B cell (primary cell): Measurements from ENCODE around the gene ATP23. TPM values are rescaled to one million over a fixed set of nuclear protein-coding genes. Genes with fewer than 3 reads are reported as not detected.

Experiments used
- ATAC-seq: fragments of 200-7000 bp; cut with Tn5 transposase; one replicate; pipeline ENCODE4 v1.10.0; 2021; ENCODE audit warnings: low read depth, mild to moderate bottlenecking, moderate number of reproducible peaks, moderate library complexity
- CTCF ChIA-PET: fragments of 350-600 bp; sonication (Branson Sonifier 250); formaldehyde crosslinking; loops from one replicate; lab custom pipeline; 2021; ENCODE audit warnings: antibody characterized with exemption, inconsistent platforms; lab: Charles Lee
- POLR2A ChIA-PET: fragments of 350-600 bp; sonication (Branson Sonifier 250); formaldehyde crosslinking; loops from one replicate; lab custom pipeline; 2021; ENCODE audit warnings: antibody characterized with exemption; lab: Charles Lee
- DNase-seq: peaks from one replicate; pipeline ENCODE4 v3.0.0; 2013
- H2AFZ ChIP-seq: 2 replicates; pipeline ENCODE4 v1.6.1; 2012; ENCODE audit warnings: mild to moderate bottlenecking, low read depth, low read length; ENCODE audit not compliant: insufficient read depth, poor library complexity, severe bottlenecking
- H3K27ac ChIP-seq, 2 donors: 1 replicate in 1 of 2; 2 replicates in 1 of 2; pipeline ENCODE4 v1.5.1; 2012 to 2013; ENCODE audit warnings: low read length in 2 of 2, mild to moderate bottlenecking in 2 of 2, moderate library complexity in 1 of 2
- H3K27me3 ChIP-seq, 4 experiments: fragments of 200-600 bp in 1 of 4; sonication (generic) in 1 of 4; replicated peaks in 1 of 4; 1 replicate in 2 of 4; 2 replicates in 2 of 4; pipeline versions ENCODE4 v1.6.1 to v1.7.0; 2013 to 2016; ENCODE audit warnings: low read length in 3 of 4, mild to moderate bottlenecking in 2 of 4, mixed read lengths in 1 of 4, moderate library complexity in 1 of 4; ENCODE audit not compliant: insufficient read depth in 4 of 4, control insufficient read depth in 3 of 4; ENCODE audit errors: control extremely low read depth in 1 of 4
- H3K36me3 ChIP-seq, 2 experiments: replicated peaks in 1 of 2; 1 replicate in 1 of 2; 2 replicates in 1 of 2; pipeline versions ENCODE4 v1.6.1 to v1.7.1; 2013; ENCODE audit warnings: low read length in 1 of 2; ENCODE audit not compliant: insufficient read depth in 2 of 2, control insufficient read depth in 1 of 2; ENCODE audit errors: control extremely low read depth in 1 of 2, extremely low read depth in 1 of 2
- H3K4me1 ChIP-seq, 2 donors: fragments of 200-600 bp in 1 of 2; sonication (generic) in 1 of 2; 1 replicate in 1 of 2; 2 replicates in 1 of 2; pipeline versions ENCODE4 v1.5.1 to v1.6.1; 2013 to 2017; ENCODE audit warnings: low read length in 2 of 2; ENCODE audit not compliant: control insufficient read depth in 2 of 2, insufficient read depth in 2 of 2
- H3K4me2 ChIP-seq: replicated peaks from 2 replicates; pipeline ENCODE3; 2012; ENCODE audit warnings: mild to moderate bottlenecking, low read depth, low read length; ENCODE audit not compliant: poor library complexity, severe bottlenecking
- H3K4me3 ChIP-seq, 5 experiments: fragments of 200-600 bp in 1 of 5; sonication (generic) in 1 of 5; 1 replicate in 3 of 5; 2 replicates in 2 of 5; pipeline versions ENCODE4 v1.5.1 to v1.7.0; 2011 to 2016; ENCODE audit warnings: low read length in 4 of 5, mild to moderate bottlenecking in 4 of 5, low read depth in 2 of 5, control low read depth in 1 of 5, moderate library complexity in 1 of 5; ENCODE audit not compliant: insufficient read depth in 1 of 5; ENCODE audit errors: control extremely low read depth in 1 of 5, extremely low read depth in 1 of 5
- H3K79me2 ChIP-seq: fragments of 200-600 bp; sonication (generic); one replicate; pipeline ENCODE4 v1.6.0; 2016; ENCODE audit warnings: low read length; ENCODE audit not compliant: control insufficient read depth, insufficient read depth
- H3K9ac ChIP-seq: fragments of 200-600 bp; sonication (generic); 2 replicates; pipeline ENCODE4 v1.6.1; 2017; ENCODE audit warnings: mild to moderate bottlenecking, low read length, moderate library complexity
- H3K9me3 ChIP-seq, 3 donors: one replicate each; pipeline versions ENCODE4 v1.6.1 to v1.7.1; 2013; ENCODE audit warnings: low read length in 2 of 3; ENCODE audit not compliant: control insufficient read depth in 2 of 3, insufficient read depth in 1 of 3; ENCODE audit errors: control extremely low read depth in 1 of 3
- H4K20me1 ChIP-seq: 2 replicates; pipeline ENCODE4 v1.6.0; 2012; ENCODE audit warnings: mild to moderate bottlenecking, low read length; ENCODE audit not compliant: insufficient read depth, control insufficient read depth, poor library complexity, severe bottlenecking
- H3K27ac Mint-ChIP-seq: one replicate; pipeline ENCODE4 v1.8.0; 2021; ENCODE audit warnings: mixed read lengths
- H3K27me3 Mint-ChIP-seq: one replicate; pipeline ENCODE4 v1.8.0; 2021; ENCODE audit warnings: mixed read lengths
- H3K4me1 Mint-ChIP-seq: one replicate; pipeline ENCODE4 v1.8.0; 2021; ENCODE audit warnings: mixed read lengths
- H3K4me3 Mint-ChIP-seq: one replicate; pipeline ENCODE4 v1.8.0; 2021; ENCODE audit warnings: mixed read lengths
- H3K9me3 Mint-ChIP-seq: one replicate; pipeline ENCODE4 v1.8.0; 2022; ENCODE audit warnings: mixed read lengths; ENCODE audit not compliant: insufficient read depth
- CTCF ChIP-seq: fragments of 200-600 bp; IDR thresholded peaks from one replicate; pipeline ENCODE4 v1.8.0; 2022; ENCODE audit warnings: antibody characterized with exemption, mild to moderate bottlenecking
- EZH2 ChIP-seq: IDR thresholded peaks from 2 replicates; pipeline ENCODE4 v1.6.1; 2012; ENCODE audit warnings: borderline replicate concordance, low read depth, mild to moderate bottlenecking, moderate library complexity, low read length; ENCODE audit not compliant: insufficient read depth, poor library complexity, severe bottlenecking
- WGBS: methylation state at CpG from one replicate; pipeline ENCODE4 v1.1.5; 2013; ENCODE audit warnings: missing lambda C conversion rate; ENCODE audit not compliant: insufficient coverage; 5-methylcytosine and 5-hydroxymethylcytosine counted together
- intact Hi-C: fragments of 100-400 bp; cut with micrococcal nuclease; formaldehyde crosslinking; loops from one replicate; pipeline ENCODE4 v1.10.0; 2022
- polyA plus RNA-seq: library from polyadenylated mRNA; depleted of rRNA; stranded (reverse); fragments of >200 nt; gene quantifications from 2 replicates; pipeline ENCODE4 v1.2.3, GENCODE V29; 2012
- total RNA-seq, 2 donors: library from RNA; stranded (reverse); fragments of 120-200 nt in 1 of 2; gene quantifications; 1 replicate in 1 of 2; 2 replicates in 1 of 2; pipeline versions ENCODE4 v1.2.3 to v1.2.4, GENCODE V29; 2013 to 2022

ATP23 gene
- total and polyA plus RNA-seq, 2 donors (not counting 1 experiment from before 2014, with no cell fraction given): 6.2 to 16.3 TPM

DNA sequence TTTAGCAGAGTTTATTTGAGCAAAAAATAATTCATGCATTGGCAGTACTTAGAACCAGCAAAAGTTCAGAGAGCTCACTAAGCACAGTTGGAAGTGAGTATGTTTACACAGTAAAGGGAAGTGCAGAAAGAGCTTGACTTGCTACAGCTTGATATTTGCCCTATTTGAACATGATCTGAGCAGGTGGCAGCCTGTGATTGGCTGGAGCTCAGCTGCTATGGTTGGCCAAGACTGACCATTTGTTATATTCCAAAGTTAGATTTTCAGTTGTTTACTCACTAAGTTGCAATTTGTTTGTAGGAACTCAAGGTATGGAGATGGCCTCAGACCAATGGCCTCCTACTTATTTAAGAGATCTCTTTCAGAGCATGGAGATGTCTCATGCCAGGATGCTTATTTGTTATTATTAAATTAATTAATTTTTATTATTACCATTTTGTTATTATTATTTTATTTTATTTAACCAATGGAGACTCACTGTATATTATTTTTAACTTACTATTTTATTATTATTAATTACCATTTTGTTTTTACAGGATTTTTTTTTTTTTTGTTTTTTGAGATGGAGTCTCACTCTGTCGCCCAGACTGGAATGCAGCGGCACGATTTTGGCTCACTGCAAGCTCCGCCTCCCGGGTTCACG lies 49.0 kb downstream of the ATP23 start:
- H3K9me3 ChIP-seq: no peaks in the 10 kb centered on the region
- ATAC-seq (no peak), DNase-seq (no peak)
- H3K27ac ChIP-seq: no peak overlapping the region
- peaks cover 3% of the 10 kb centered on the region for H3K9me3 Mint-ChIP-seq
- no peaks in the 10 kb centered on the region for H3K79me2 ChIP-seq
- H2AFZ ChIP-seq: no peak overlapping the region
- no peak overlapping the region for H3K4me2 ChIP-seq
- H3K27me3 ChIP-seq: no peaks in the 10 kb centered on the region
- H3K36me3 ChIP-seq: no peaks in the 10 kb centered on the region
- POLR2A ChIA-PET: no interaction called here
- 100% methylated on average over 2 of the region's 6 CpGs for WGBS
- H3K27ac Mint-ChIP-seq: no peak overlapping the region
- no peaks in the 10 kb centered on the region for H3K4me1 ChIP-seq
- intact Hi-C loops: no loop called here
- H3K4me3 Mint-ChIP-seq: no peak overlapping the region
- no peak for TF ChIP-seq EZH2
- TF ChIP-seq CTCF: no peak
- no peaks in the 10 kb centered on the region for H4K20me1 ChIP-seq
- H3K4me1 Mint-ChIP-seq: no peaks in the 10 kb centered on the region
- CTCF ChIA-PET: no interaction called here
- no peak overlapping the region for H3K9ac ChIP-seq
- no peak overlapping the region for H3K4me3 ChIP-seq
- peaks cover 12% of the 10 kb centered on the region for H3K27me3 Mint-ChIP-seq

GRCh38 chr12:57992001-57992400 lies 50.6 kb downstream of the ATP23 start:
- Mint-ChIP-seq H3K27me3 (peaks cover 12% of the 10 kb centered on the region), H3K9me3 (peaks cover 8% of the 10 kb centered on the region), H3K4me3 (no peak overlapping the region), H3K4me1 (no peaks in the 10 kb centered on the region), H3K27ac (no peak overlapping the region)
- Histone ChIP-seq H3K36me3 (no peaks in the 10 kb centered on the region), H3K9ac (no peak overlapping the region), H3K4me3 (no peak overlapping the region), H3K9me3 (peaks cover 2 to 14% (median 3%) of the 10 kb centered on the region in 3 donors), H3K4me2 (no peak overlapping the region), H2AFZ (no peak overlapping the region), H3K4me1 (no peaks in the 10 kb centered on the region), H4K20me1 (no peaks in the 10 kb centered on the region), H3K79me2 (no peaks in the 10 kb centered on the region), H3K27me3 (no peaks in the 10 kb centered on the region), H3K27ac (no peak overlapping the region)
- CTCF ChIA-PET: no interaction called here
- POLR2A ChIA-PET: no interaction called here
- ATAC-seq (no peak), DNase-seq (no peak)
- 100% methylated on average over 1 of the region's 2 CpGs for WGBS
- no peak for TF ChIP-seq EZH2
- TF ChIP-seq CTCF: no peak
- intact Hi-C loops: no loop called here
